GM21381 (cell line): ENCODE measurements around the gene FLNB.

ENCODE experiments used
- ATAC-seq: cut with Tn5 transposase; IDR thresholded peaks from one replicate; pipeline ENCODE4 v1.9.1; 2021; ENCODE audit warnings: mild to moderate bottlenecking, moderate library complexity; ENCODE audit not compliant: unreplicated experiment

FLNB gene

GRCh38 chr3:58157700-58158099 is 149.5 kb downstream of the FLNB start:
- no peak for ATAC-seq

GRCh38 chr3:58158442-58159153 is 150.4 kb downstream of the FLNB start:
- no peak for ATAC-seq

DNA sequence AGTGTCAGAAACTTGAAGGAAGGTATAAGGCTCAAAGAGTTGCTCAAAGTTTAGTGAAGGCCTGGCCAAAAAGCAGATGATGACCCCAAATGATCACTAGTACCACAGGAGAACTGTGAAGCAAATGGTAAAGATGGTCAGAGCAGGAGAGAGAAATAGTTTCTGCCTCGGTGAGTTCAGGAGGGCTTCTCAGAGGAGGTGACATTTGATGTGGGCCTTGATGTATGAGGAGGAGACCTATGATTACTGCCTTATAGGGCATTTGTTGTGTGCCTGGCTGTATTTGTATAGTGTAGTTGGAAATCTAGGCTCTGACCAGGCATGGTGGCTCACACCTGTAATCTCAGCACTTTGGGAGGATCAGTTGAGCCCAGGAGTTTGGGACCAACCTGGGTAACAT is 152.2 kb downstream of the FLNB start:
- no peak for ATAC-seq

DNA sequence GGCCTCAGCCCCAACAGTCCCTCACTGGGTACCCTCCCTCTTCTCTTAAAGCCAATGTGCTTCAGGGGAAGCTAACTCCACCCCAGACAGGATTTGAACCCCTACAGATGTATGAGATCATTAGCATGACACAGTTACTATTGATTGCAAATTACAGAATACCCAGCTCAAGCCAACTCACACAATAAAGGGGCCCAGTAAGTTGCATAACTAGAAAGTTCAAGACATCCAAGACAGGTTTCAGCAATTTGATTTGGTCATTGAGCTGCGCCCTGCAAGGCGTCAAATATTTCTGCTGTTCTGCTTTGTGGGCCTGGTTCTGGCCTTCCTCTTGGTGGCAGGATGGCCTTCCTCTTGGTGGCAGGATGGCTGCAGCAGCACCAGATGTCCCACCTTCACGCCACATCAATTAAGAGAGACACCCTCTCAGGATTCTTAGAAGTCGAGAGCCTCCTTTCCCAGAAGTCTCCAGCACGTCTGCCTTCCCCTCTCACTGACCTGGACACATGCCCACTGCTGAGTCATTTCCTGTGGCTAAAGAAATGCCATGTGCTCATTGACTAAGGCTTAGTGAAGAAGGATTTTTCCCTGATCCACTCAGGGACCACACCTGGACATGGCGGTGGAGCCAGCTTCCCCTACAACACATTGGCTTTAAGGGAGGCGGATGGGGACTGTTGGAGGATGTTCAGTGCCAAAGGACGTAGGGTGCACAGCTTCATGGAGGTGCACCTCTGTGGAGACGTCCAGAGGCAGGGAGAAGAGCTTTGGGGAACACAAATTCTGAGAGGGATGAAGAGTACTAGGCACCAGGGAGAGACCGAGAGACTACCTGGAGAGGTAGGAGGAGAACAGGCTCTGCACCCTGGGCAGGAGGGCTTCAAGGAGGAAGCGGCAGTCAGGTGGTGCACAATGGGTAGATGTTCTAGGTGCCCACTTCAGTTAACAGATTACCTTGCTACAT is 153.5 kb downstream of the FLNB start:
- no peak for ATAC-seq

GRCh38 chr3:58163234-58163633 is 155.0 kb downstream of the FLNB start:
- no peak for ATAC-seq

DNA sequence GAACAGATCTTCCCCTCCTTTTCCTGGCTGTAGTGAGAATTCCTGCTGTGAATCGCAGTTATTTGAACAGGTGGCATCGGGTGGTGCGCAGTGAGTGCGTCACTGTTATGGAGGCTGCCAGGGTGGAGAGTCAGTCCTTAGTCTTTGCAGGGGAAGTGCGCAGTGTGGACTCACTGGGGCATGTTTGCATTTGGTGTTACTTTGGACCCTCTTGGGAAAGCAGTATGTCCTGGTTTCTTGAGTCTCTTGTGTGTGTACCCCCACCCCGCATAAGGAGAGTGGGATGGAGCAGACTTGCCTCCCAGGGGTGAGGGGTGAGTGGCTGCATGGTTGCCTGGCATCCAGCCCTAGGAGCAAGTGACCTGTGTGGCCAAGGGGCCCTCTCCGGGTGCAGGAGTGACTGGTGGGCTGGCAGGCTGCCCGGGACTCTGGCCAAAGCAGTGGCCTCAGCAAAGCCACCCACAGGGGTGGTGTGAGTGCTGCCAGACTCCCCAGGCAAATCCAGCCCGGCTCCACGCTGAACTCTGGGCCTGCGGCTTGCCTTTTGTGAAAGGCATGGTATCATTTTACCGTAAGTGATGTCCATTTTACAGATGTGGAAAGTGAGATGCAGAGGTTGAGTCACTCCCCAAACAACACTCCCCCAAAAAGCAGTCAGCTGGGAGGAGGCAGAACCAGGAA is 156.1 kb downstream of the FLNB start:
- ATAC-seq, result no peak

- no peak for ATAC-seq
These were observed 156.9 kb downstream of the FLNB start for GRCh38 chr3:58164906-58165821.

DNA sequence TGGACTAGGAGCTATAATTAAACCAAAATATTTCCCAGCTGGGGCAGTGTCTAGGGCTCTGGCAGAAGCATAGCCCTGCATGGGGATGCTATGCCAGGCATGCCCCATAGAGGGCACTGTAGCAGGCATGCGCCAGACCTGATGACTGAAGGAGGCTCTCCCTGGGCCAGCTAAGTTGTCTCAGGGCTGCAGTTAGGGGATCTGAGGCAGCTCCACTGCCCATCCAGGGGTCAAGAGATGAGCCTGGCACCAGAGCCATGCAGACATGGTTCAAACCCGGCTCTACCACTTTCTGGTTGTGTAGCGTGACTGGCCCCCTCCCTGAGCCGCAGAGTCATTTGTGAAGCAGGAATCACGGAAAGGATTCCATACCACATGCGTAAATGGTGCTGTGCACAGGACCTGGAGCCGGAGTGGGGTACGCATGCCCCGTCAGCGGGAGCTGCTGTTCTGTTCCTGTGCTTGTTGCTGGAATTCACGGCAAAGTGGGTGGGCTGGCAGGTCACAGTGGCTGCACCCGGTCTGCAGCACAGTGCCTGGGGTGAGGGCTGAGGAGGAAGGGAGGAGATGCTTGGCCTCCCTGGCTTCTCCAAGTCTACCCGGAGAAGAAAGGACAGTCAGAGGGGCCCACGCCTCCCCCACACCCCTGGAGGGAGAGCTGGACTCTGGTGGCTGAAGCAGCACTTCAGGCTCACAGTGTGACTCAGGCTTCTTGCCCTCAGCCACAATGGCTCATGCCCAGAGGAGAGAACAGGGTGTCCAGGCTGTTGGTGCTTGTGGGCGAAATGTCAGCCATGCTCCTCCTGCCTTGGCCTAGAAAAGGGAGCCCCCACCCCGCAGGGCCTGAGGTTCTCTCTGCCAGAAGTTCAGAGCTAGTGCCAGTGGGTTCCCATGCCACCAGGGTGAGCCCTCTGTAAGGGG is 159.5 kb downstream of the FLNB start:
- no peak for ATAC-seq

DNA sequence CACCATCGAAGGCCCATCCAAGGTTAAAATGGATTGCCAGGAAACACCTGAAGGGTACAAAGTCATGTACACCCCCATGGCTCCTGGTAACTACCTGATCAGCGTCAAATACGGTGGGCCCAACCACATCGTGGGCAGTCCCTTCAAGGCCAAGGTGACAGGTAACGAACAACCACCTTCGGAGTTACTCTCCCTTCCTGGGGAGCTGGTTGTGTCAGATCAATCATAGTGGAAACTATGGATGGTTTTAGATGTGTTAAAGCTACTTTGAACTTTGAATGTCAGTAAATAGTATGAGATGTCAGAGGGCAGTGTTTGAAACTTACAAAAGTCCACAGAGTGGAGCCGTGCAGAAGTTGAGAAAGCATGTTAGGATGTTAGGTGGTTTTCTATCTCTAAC is 160.3 kb downstream of the FLNB start:
- ATAC-seq, result no peak

DNA sequence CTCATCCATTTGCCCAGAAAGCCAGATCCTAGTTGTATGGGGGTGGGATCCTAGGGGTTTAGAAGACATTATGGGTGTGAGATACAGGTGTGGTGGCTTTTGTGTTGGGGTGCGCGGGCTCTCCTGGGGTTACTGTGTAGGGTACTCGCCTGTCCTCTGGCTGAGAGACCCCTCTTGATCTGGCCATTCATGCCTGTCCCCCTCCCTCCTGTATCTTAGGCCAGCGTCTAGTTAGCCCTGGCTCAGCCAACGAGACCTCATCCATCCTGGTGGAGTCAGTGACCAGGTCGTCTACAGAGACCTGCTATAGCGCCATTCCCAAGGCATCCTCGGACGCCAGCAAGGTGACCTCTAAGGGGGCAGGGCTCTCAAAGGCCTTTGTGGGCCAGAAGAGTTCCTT is 161.1 kb downstream of the FLNB start:
- ATAC-seq, result no peak

GRCh38 chr3:58170376-58170775 is 162.2 kb downstream of the FLNB start:
- ATAC-seq, result no peak

- ATAC-seq, result no peak
These were observed 162.9 kb downstream of the FLNB start for GRCh38 chr3:58171126-58171525.

DNA sequence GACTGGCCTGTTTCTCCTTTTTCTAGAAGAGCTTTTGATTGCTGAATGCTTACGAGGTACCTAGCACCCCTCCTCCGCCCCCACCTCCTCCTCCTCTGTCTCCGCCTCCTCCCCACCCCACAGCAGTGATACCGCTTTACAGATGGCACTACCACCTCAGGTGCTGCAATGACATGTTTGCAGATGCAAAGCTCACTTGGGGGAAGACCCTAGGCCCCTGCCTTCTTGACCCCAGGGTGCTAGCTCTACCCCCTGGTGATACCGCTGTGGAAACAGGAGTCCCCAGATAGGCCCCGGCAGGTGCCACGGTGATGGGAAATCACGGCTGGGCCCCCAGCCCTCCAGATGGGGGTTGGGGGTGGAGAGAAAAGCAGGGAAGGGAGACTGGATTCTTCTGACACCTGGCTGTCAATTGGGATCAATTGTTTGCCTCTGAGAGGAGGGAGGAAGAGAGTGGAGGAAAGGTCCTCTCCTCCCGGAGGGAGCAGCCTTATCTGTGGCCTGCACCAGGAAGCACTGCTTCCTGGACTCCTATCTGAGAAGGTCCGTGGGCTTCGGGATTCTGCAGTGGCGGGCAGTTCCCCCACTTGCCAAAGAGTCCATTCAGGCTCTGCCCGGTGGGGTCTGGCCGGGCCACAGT is 164.9 kb downstream of the FLNB start:
- no peak for ATAC-seq

DNA sequence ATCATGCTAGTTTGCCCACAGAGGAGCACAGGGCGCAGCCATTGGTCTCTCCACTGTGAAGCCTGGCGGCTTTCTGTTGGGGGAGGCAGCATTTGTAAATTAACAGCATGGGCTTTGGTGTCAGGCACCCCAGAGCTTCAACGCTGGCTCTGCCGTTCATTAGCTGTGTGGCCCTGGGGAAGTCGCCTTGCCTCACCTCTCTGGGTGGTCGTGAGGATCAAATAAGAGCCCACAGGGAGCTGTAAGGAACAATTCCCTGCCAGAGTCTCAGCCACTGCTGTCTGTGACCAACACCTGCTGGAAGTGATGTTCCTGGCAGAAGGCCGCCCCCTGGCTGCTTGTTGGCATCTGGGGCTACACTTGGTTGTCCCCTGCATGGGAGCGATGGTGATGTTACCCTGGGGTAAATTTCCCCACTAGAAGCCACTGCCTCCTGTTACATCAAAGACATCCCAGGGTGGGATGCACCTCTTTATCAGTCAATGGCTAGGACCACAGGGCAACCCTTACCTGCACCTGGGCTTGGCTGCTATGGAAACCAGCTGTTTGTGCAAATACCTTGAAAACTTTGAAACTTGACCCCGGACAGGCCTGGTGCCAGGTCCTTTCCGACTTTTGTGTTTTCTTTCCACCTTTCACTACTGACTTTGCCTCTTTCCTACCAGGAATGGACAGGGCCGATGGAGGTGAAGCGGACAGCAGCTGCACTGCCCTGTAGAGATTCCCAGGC is 165.6 kb downstream of the FLNB start:
- ATAC-seq, result no peak

DNA sequence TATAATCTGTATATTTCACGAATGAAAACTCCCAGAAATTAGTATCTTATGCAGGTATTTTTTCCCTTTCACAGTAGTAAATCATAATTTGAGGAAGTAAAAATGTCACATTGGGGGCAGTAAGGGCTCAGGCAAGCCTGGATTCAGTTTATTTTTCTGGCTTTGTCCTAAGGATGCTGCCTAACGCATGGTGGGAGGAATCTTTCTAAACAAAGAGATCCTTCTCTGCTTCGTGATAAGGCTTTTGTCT is 166.9 kb downstream of the FLNB start:
- no peak for ATAC-seq

- no peak for ATAC-seq
These were observed 167.4 kb downstream of the FLNB start for GRCh38 chr3:58175437-58176184.

DNA sequence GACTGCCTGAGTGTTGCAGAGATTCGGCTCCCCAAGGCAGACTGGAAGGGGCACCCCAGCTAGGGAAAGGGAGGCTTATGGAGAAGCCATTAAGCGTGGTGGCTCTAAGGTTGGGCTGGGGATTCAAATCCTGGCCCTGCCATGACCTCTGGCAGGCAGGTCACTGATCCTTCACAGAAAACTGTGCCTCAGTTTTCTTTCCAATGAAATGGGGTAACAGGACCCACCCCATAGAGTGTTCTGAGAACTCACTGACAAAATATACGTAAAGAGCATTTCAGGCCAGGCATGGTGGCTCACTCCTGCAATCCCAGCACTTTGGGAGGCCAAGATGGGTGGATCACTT is 167.9 kb downstream of the FLNB start:
- no peak for ATAC-seq
